NOMO-1 (cell line): Measurements from ENCODE around the gene TMEM205.

Experiments
- DNase-seq, 2 experiments: peaks; one replicate each; lab custom pipeline; 2025; ENCODE audit not compliant: unreplicated experiment in 2 of 2; lab: John Stamatoyannopoulos, UW

The TMEM205 gene

GRCh38 chr19:11304936-11305335 lies 41.1 kb downstream of the TMEM205 start:
- no peak for DNase-seq

DNA sequence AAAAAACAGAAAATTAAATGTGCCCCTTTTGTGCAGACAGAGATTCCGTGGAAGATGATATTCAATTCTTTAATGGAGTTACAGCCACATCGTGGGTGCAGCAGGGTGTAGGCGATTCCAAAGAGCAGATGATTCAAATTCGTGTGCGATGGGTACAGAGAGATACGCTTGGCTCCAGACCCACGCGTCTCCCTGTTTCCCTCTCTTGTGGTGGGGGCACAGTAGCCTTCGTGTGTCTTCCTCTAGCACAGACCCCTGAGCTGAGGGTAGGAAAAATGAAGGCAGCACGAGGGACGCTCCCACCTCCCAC lies 45.3 kb downstream of the TMEM205 start:
- no peak for DNase-seq

GRCh38 chr19:11299946-11300810 lies 45.9 kb downstream of the TMEM205 start:
- DNase-seq: no peak

- DNase-seq: peak in 1 of 2 experiments; percentile 52
Observed at GRCh38 chr19:11296264-11296663, 49.8 kb downstream of the TMEM205 start.

DNA sequence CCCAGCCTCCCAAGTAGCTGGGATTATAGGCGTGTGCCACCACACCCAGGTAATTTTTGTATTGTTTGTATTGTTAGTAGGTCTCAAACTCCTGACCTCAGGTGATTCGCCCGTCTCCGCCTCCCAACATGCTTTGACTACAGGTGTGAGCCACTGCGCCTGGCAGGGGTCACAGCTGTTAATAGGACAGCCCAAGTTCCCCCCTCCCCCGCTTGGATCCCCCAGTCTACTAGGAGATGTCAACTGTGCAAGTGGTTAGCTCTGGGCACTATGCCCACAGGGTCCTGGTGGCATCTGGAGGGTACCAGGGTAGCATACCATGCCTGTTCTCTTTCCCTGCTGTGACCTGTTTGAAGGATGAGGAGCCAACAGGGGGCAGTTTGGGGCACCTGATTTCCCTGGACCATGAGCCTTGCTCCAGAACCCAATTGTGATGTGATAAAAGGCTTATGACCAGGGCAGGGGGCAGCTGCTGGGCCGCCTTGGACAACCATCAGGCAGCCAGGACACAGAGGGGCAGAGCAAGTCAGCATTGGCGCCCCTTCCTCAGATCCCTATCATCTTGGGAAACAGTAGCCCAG lies 50.3 kb downstream of the TMEM205 start, which contains the start of gene TSPAN16:
TSS of gene TSPAN16 (plus strand) at position 496 of the 581 bp plus-strand sequence. CDS start 138 bp downstream, outside the sequence.
- no peak for DNase-seq

- no peak for DNase-seq
Observed at GRCh38 chr19:11295180-11295579, 50.9 kb downstream of the TMEM205 start.

DNA sequence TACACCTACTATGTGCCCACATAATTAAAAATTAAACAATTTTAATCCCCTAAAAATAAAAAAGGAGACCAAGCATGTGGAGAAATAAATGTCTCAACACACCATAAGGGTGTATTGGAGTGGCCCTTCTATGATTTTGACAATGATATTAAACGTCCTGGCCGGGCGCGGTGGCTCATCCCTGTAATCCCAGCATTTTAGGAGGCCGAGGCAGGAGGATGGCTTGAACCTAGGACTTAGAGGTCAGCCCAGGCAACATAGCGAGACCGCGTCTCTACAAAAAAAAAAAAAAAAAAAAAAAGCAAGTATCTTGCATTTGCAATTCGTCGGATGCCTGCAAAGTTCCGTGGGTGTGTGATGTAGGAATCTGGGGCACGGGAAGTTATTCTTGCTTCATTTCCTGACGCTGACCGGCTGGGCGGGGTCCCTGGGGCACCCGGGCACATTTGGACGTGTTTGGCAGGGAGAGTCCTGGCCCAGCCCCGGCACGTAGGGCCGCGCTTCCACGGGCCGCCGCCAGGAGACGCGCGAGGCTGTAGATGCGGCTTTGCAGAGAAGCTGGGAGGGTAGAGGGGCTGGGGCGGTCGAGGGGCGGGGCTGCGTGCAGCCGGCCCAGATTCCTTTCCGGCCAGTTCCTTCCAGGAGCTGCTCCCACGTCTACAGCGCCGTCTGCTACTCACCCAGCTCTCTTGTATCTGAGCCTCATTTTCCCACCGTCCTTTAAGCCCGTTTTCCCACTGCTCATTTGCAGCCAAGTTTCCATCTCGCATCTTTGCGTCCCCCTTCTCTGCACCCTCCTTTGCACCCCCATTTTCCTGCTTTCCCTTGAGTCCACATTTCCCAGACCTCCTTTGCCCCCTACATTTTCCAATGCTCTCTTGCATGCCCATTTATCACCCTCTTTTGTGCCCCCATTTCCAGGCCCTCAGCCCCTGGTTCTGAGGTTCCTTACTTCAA lies 52.4 kb downstream of the TMEM205 start:
- DNase-seq: peak; percentile 97 to 99
